Right lobe of liver (tissue), 4 donors: ENCODE results near the gene RPP14.

Experiments
- POLR2A ChIP-seq: fragments of 450-650 bp; IDR thresholded peaks from one replicate; pipeline ENCODE4 v1.6.1; 2017; ENCODE audit warnings: antibody characterized with exemption, mild to moderate bottlenecking
- TF ChIP-seq, protein P1 (sequence below), 4 donors: fragments of 200-600 bp in 3 of 4; fragments of 450-650 bp in 1 of 4; IDR thresholded peaks; one replicate each; pipeline versions ENCODE4 v1.5.1 to v1.8.0; 2016 to 2022; ENCODE audit warnings: antibody characterized with exemption in 4 of 4, mild to moderate bottlenecking in 2 of 4
- donor health status: DM: no; HTN: no; CAD: no.
- donor health status: DM: no; HTN: no; CAD: no.
- donor health status: DM: no; HTN: yes; CAD: no.

DNA sequence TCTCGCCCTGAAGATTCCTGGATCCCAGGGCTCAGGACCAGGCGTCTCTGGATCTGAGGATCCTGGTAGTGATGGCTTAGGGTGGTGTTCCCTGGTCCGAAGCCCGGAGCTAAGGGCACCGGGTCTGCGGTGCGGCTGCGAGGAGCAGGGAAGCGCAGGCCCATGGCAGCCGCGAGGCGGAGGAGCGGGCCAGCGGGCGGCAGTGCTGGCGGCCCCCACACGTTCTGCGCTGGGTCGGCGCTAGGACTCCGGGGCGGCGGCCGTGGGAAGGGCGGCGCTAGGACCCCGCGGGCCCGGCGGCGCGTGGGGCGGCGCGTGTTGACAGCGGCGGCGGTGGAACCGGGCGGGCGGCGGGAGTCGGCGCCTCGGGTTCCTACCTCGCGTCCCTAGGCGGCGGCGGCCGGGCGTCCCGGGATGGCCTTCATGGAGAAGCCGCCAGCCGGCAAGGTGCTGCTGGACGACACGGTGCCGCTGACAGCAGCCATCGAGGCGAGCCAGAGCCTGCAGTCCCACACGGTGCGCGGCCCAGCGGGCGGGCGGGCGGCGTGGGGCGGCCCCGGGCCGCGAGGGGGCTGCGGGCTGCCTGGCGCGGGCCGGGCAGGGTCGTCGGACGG, 26.6 kb downstream of the RPP14 start, which contains the start of gene PXK:
- TF ChIP-seq, protein P1, sequence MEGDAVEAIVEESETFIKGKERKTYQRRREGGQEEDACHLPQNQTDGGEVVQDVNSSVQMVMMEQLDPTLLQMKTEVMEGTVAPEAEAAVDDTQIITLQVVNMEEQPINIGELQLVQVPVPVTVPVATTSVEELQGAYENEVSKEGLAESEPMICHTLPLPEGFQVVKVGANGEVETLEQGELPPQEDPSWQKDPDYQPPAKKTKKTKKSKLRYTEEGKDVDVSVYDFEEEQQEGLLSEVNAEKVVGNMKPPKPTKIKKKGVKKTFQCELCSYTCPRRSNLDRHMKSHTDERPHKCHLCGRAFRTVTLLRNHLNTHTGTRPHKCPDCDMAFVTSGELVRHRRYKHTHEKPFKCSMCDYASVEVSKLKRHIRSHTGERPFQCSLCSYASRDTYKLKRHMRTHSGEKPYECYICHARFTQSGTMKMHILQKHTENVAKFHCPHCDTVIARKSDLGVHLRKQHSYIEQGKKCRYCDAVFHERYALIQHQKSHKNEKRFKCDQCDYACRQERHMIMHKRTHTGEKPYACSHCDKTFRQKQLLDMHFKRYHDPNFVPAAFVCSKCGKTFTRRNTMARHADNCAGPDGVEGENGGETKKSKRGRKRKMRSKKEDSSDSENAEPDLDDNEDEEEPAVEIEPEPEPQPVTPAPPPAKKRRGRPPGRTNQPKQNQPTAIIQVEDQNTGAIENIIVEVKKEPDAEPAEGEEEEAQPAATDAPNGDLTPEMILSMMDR (IDR thresholded peaks at IDR 0.05): no peak
- TF ChIP-seq POLR2A: peak; percentile 39
